AG04450 (cell line): Measurements from ENCODE around the gene AKAP14. TPM values are rescaled to one million over a fixed set of nuclear protein-coding genes. Genes with fewer than 3 reads are reported as not detected.

Experiments
- polyA plus RNA-seq: library from polyadenylated mRNA; depleted of rRNA; stranded (reverse); fragments of >200 nt; gene quantifications from 2 replicates; pipeline ENCODE4 v1.2.3, GENCODE V29; 2011; rRNA removed

Gene AKAP14
- polyA plus RNA-seq, 1 experiment, result not detected

Other genes starting within 250 kb of the AKAP14 start
- gene SEPTIN6, start 202.7 kb upstream of the AKAP14 start, polyA plus RNA-seq, result 34.4 and 37.0 TPM in 2 replicates
- gene SOWAHD, start 137.3 kb upstream of the AKAP14 start, polyA plus RNA-seq, result 0.25 and 0.31 TPM in 2 replicates
- gene RPL39, start 104.3 kb upstream of the AKAP14 start, polyA plus RNA-seq, result 1,814 and 2,333 TPM in 2 replicates
- 7.5 and 12.4 TPM in 2 replicates for gene UPF3B, start 42.9 kb upstream of the AKAP14 start, polyA plus RNA-seq
- 11.3 and 11.7 TPM in 2 replicates for gene RNF113A, start 24.2 kb upstream of the AKAP14 start, polyA plus RNA-seq
- 160 and 215 TPM in 2 replicates for gene NDUFA1, start 24.1 kb upstream of the AKAP14 start, polyA plus RNA-seq
- gene NKAP, start 47.9 kb downstream of the AKAP14 start, polyA plus RNA-seq, result 3.8 and 5.0 TPM in 2 replicates
- not detected in 2 replicates for gene RHOXF2B, start 181.8 kb downstream of the AKAP14 start, polyA plus RNA-seq
- gene RHOXF1, start 220.0 kb downstream of the AKAP14 start, polyA plus RNA-seq, result not detected in 2 replicates